Body of pancreas (tissue), 4 donors: ENCODE results near the gene GALNT14. TPM values are rescaled to one million over a fixed set of nuclear protein-coding genes. Genes with fewer than 3 reads are reported as not detected.

Experiments
- ATAC-seq: fragments of 150-250 bp; one replicate; pipeline ENCODE4 v1.9.1; 2016
- DNase-seq, 4 donors: peaks; one replicate each; pipeline ENCODE4 v3.0.0-alpha.2; 2019
- H3K27ac ChIP-seq, 4 donors: fragments of 200-600 bp; sonication (generic); 1 replicate in 3 of 4; 2 replicates in 1 of 4; pipeline versions ENCODE4 v1.5.1 to v1.6.1; 2016 to 2019; ENCODE audit warnings: mild to moderate bottlenecking in 1 of 4, mixed read lengths in 1 of 4, moderate library complexity in 1 of 4
- H3K27me3 ChIP-seq, 2 donors: fragments of 200-600 bp; sonication (generic); one replicate each; pipeline ENCODE4 v1.6.0; 2016; ENCODE audit warnings: mild to moderate bottlenecking in 1 of 2
- H3K36me3 ChIP-seq, 2 donors: fragments of 200-600 bp; sonication (generic); replicated peaks in 1 of 2; 2 replicates each; pipeline ENCODE4 v1.5.1; 2016; ENCODE audit warnings: low read depth in 2 of 2; ENCODE audit not compliant: insufficient read depth in 1 of 2
- H3K4me1 ChIP-seq: fragments of 200-600 bp; sonication (generic); one replicate; pipeline ENCODE4 v1.6.0; 2016
- H3K4me3 ChIP-seq, 2 donors: fragments of 200-600 bp; sonication (generic); 1 replicate in 1 of 2; 2 replicates in 1 of 2; pipeline ENCODE4 v1.5.1; 2016 to 2019
- H3K9me3 ChIP-seq, 3 donors: fragments of 200-600 bp; sonication (generic); 1 replicate in 2 of 3; 2 replicates in 1 of 3; pipeline ENCODE4 v1.5.1; 2016
- POLR2A ChIP-seq, 3 donors: fragments of 450-650 bp; IDR thresholded peaks; one replicate each; pipeline ENCODE4 v1.6.1; 2016; ENCODE audit warnings: antibody characterized with exemption in 3 of 3, mild to moderate bottlenecking in 2 of 3
- WGBS, 2 donors: methylation state at CpG; one replicate each; pipeline ENCODE4 v1.1.5; 2017; 5-methylcytosine and 5-hydroxymethylcytosine counted together
- intact Hi-C: fragments of 100-400 bp; cut with DNase I; formaldehyde crosslinking; loops from one replicate; pipeline ENCODE4 v1.15.1; 2023
- total RNA-seq, 2 donors: library from RNA; depleted of rRNA; stranded (reverse); fragments of >200 nt; gene quantifications; one replicate each; pipeline ENCODE4 v1.1.0, GENCODE V29; 2016
- TF ChIP-seq, protein P1 (sequence below), 7 experiments: fragments of 450-650 bp in 4 of 7; fragments of 200-600 bp in 3 of 7; sonication (generic) in 3 of 7; IDR thresholded peaks; one replicate each; pipeline ENCODE4 v1.5.1; 2016 to 2019; ENCODE audit warnings: antibody characterized with exemption in 7 of 7

GALNT14 gene
- total RNA-seq, 2 donors from 2014 or later = 2.6 to 6.7 TPM

DNA sequence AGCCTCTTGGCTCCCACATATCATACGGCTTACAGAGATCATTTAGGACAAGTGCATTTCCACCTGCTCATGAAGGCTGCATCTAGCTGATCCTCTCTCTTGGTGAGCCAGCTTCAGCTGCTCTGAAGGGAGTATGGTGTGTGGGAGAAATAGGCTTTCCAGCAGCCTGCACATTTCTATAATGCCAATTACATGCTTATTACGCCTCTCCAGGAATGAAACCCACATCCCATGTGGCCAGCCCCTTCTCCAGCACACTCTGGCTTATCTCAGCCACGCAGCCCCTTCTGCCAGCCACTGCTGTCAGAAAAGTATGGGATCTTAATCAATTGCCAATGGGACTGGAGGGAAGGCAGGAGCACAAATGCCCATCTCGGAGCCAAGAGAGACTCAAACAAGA, 117.5 kb downstream of the GALNT14 start:
- no peaks in the 10 kb centered on the region for H3K27me3 ChIP-seq
- ATAC-seq (no peak), DNase-seq (no peak)
- H3K4me3 ChIP-seq = no peak overlapping the region
- H3K9me3 ChIP-seq = no peaks in the 10 kb centered on the region
- H3K27ac ChIP-seq = no peak overlapping the region
- no peak for TF ChIP-seq POLR2A (IDR thresholded peaks at IDR 0.05)
- TF ChIP-seq, protein P1, sequence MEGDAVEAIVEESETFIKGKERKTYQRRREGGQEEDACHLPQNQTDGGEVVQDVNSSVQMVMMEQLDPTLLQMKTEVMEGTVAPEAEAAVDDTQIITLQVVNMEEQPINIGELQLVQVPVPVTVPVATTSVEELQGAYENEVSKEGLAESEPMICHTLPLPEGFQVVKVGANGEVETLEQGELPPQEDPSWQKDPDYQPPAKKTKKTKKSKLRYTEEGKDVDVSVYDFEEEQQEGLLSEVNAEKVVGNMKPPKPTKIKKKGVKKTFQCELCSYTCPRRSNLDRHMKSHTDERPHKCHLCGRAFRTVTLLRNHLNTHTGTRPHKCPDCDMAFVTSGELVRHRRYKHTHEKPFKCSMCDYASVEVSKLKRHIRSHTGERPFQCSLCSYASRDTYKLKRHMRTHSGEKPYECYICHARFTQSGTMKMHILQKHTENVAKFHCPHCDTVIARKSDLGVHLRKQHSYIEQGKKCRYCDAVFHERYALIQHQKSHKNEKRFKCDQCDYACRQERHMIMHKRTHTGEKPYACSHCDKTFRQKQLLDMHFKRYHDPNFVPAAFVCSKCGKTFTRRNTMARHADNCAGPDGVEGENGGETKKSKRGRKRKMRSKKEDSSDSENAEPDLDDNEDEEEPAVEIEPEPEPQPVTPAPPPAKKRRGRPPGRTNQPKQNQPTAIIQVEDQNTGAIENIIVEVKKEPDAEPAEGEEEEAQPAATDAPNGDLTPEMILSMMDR (IDR thresholded peaks at IDR 0.05) = no peak
- H3K36me3 ChIP-seq = no peaks in the 10 kb centered on the region
- intact Hi-C loops = no loop called here
- H3K4me1 ChIP-seq = no peaks in the 10 kb centered on the region
- 67 to 84% methylated on average over 3 to 4 of the region's 4 CpGs for WGBS, 2 donors

- TF ChIP-seq, protein P1 (IDR thresholded peaks at IDR 0.05) = no peak
- TF ChIP-seq POLR2A (IDR thresholded peaks at IDR 0.05) = no peak
- Histone ChIP-seq H3K27ac (no peak overlapping the region), H3K36me3 (no peaks in the 10 kb centered on the region), H3K9me3 (no peaks in the 10 kb centered on the region), H3K27me3 (no peaks in the 10 kb centered on the region), H3K4me1 (no peaks in the 10 kb centered on the region), H3K4me3 (no peak overlapping the region)
- no peak for DNase-seq
- no peak for ATAC-seq
- intact Hi-C loops = no loop called here
- WGBS, 2 donors = 76 to 77% methylated on average over 6 of the region's 6 CpGs
Measured at GRCh38 chr2:31018280-31018679, 120.0 kb downstream of the GALNT14 start.

GRCh38 chr2:31016648-31017047, 121.6 kb downstream of the GALNT14 start:
- intact Hi-C loops = no loop called here
- Histone ChIP-seq H3K27ac (no peak overlapping the region), H3K4me3 (no peak overlapping the region), H3K9me3 (no peaks in the 10 kb centered on the region), H3K27me3 (no peaks in the 10 kb centered on the region), H3K4me1 (no peaks in the 10 kb centered on the region), H3K36me3 (no peaks in the 10 kb centered on the region)
- DNase-seq (no peak), ATAC-seq (no peak)
- TF ChIP-seq, protein P1 (IDR thresholded peaks at IDR 0.05) = no peak
- TF ChIP-seq POLR2A (IDR thresholded peaks at IDR 0.05) = no peak
- WGBS, 2 donors = 76 to 85% methylated on average over 5 of the region's 5 CpGs

- TF ChIP-seq, protein P1 (IDR thresholded peaks at IDR 0.05) = no peak
- no peak for TF ChIP-seq POLR2A (IDR thresholded peaks at IDR 0.05)
- Histone ChIP-seq H3K4me3 (no peak overlapping the region), H3K9me3 (no peaks in the 10 kb centered on the region), H3K27ac (no peak overlapping the region), H3K27me3 (no peaks in the 10 kb centered on the region), H3K4me1 (no peaks in the 10 kb centered on the region), H3K36me3 (no peaks in the 10 kb centered on the region)
- ATAC-seq = no peak
- no peak for DNase-seq
- 58 to 71% methylated on average over 4 of the region's 4 CpGs for WGBS, 2 donors
- intact Hi-C loops = no loop called here
Measured at GRCh38 chr2:31014516-31014915, 123.7 kb downstream of the GALNT14 start.

DNA sequence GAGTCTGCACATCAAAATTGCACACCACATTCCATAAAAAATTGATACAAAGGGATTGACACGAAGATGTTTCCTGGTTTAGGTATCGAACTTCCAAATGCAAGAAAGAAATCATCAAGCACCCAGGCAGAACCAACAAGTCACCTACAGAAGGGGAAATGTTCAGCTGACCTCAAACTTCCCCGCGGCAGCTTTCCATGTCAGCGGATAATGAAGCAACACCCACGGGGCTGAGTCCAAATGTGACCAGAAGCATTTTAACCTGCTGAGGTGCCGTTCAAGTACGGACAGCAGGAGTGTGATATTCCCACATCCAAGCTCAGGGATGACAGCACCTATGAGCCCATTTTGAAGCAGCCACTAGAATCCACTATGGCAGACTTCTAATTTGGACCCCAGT, 124.9 kb downstream of the GALNT14 start:
- ATAC-seq (no peak), DNase-seq (no peak)
- Histone ChIP-seq H3K27me3 (no peaks in the 10 kb centered on the region), H3K27ac (no peak overlapping the region), H3K36me3 (no peaks in the 10 kb centered on the region), H3K4me3 (no peak overlapping the region), H3K4me1 (no peaks in the 10 kb centered on the region), H3K9me3 (no peaks in the 10 kb centered on the region)
- 61 to 73% methylated on average over 8 of the region's 8 CpGs for WGBS, 2 donors
- intact Hi-C loops = no loop called here
- TF ChIP-seq POLR2A (IDR thresholded peaks at IDR 0.05) = no peak
- TF ChIP-seq, protein P1 (IDR thresholded peaks at IDR 0.05) = no peak
